Esophagus (tissue), 2 donors: ENCODE results near the gene SYMPK. TPM values are rescaled to one million over a fixed set of nuclear protein-coding genes. Genes with fewer than 3 reads are reported as not detected.
A peak's percentile ranks its signal among the peaks of the same experiment; 100 is the strongest.

Experiments used
- H3K27ac ChIP-seq, 2 donors: one replicate each; pipeline ENCODE4 v1.5.1; 2013; ENCODE audit warnings: low read depth in 2 of 2, mild to moderate bottlenecking in 2 of 2, inconsistent platforms in 1 of 2, low read length in 1 of 2, moderate library complexity in 1 of 2
- H3K27me3 ChIP-seq, 2 donors: one replicate each; pipeline ENCODE4 v1.6.1; 2013; ENCODE audit warnings: low read length in 2 of 2, control low read depth in 1 of 2, mild to moderate bottlenecking in 1 of 2; ENCODE audit not compliant: insufficient read depth in 2 of 2, control insufficient read depth in 1 of 2
- H3K36me3 ChIP-seq, 2 donors: one replicate each; pipeline ENCODE4 v1.6.1; 2013; ENCODE audit warnings: low read length in 1 of 2; ENCODE audit not compliant: control insufficient read depth in 2 of 2, insufficient read depth in 2 of 2
- H3K4me1 ChIP-seq, 2 donors: one replicate each; pipeline ENCODE4 v1.6.1; 2013; ENCODE audit warnings: low read length in 1 of 2; ENCODE audit not compliant: control insufficient read depth in 2 of 2, insufficient read depth in 2 of 2
- H3K4me3 ChIP-seq, 2 donors: one replicate each; pipeline ENCODE4 v1.5.1; 2013; ENCODE audit warnings: low read length in 2 of 2, mild to moderate bottlenecking in 2 of 2, low read depth in 1 of 2, moderate library complexity in 1 of 2
- H3K9me3 ChIP-seq, 2 donors: one replicate each; pipeline ENCODE4 v1.6.1; 2013; ENCODE audit warnings: mild to moderate bottlenecking in 2 of 2, low read depth in 1 of 2, low read length in 1 of 2, moderate library complexity in 1 of 2; ENCODE audit not compliant: control insufficient read depth in 2 of 2, insufficient read depth in 1 of 2
- WGBS, 2 donors: extraction: QIAGEN DNeasy Blood & Tissue Kit; methylation state at CpG; one replicate each; pipeline ENCODE4 v1.1.7; 2013; 5-methylcytosine and 5-hydroxymethylcytosine counted together
- polyA plus RNA-seq, 2 donors: library from polyadenylated mRNA; stranded (reverse); fragments of 200-250 nt; gene quantifications; one replicate each; pipeline ENCODE4 v1.2.3, GENCODE V29; 2013
- donor health status: healthy with polysubstance abuse.
- donor health status: Bipolar disorder and iron deficiency.

SYMPK gene
- polyA plus RNA-seq, 2 donors, result 31.3 to 76.3 TPM

GRCh38 chr19:45786533-45786894 is 76.4 kb downstream of the SYMPK start:
- peaks cover 11 to 16% of the 10 kb centered on the region in 2 donors for H3K4me1 ChIP-seq
- no peaks in the 10 kb centered on the region for H3K9me3 ChIP-seq
- WGBS, 2 donors, result 92 to 96% methylated on average over 21 of the region's 21 CpGs
- no peaks in the 10 kb centered on the region for H3K27me3 ChIP-seq
- H3K36me3 ChIP-seq, result peaks cover 8 to 32% of the 10 kb centered on the region in 2 donors
- H3K4me3 ChIP-seq, result no peak overlapping the region
- no peak overlapping the region for H3K27ac ChIP-seq

DNA sequence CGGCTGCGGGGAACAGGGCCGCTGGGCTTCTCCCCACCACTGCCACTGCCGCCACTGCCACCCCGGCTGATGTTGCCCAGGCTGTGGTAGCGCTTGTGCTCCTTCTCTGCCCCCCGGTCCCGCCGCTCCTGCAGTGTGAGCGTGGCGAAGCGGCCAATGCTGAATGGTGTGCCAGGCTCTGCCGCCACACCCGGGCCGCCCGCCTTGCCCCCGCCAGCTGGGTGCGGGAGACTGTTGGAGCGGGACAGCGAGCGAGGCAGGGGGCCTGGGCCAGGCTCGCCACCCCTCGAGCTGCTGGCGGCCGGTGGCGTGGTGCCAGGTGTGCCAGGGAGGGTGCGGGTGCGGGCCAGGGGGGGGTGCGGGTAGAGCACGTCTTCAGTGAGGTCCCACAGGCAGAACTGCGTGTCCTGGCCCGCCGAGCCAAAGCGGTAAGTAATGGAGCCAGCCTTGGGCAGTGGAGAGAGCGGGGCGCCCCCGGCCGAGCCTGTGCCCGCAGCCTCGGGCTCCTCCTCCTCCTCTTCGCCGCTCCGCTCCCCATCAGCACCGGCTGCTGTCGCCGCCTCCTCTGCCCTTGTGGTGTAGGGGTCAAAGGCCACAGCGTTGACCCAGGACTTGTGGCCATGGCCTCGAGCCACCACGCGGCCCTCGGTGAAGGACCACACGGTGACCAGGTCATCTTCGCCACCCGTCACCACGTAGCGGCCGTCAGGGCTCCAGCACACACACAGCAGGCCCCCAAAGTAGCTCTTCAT is 77.0 kb downstream of the SYMPK start:
- Histone ChIP-seq H3K4me3 (no peak overlapping the region), H3K27me3 (no peaks in the 10 kb centered on the region), H3K4me1 (peaks cover 10 to 14% of the 10 kb centered on the region in 2 donors), H3K9me3 (no peaks in the 10 kb centered on the region), H3K36me3 (peaks cover 8 to 31% of the 10 kb centered on the region in 2 donors), H3K27ac (peak overlapping the region in 1 of 2 donors; percentile 38)
- 91 to 92% methylated on average over 45 to 57 of the region's 57 CpGs for WGBS, 2 donors

GRCh38 chr19:45785097-45785496 is 77.8 kb downstream of the SYMPK start:
- Histone ChIP-seq H3K27me3 (no peaks in the 10 kb centered on the region), H3K4me1 (peaks cover 10 to 20% of the 10 kb centered on the region in 2 donors), H3K36me3 (peaks cover 6 to 27% of the 10 kb centered on the region in 2 donors), H3K4me3 (no peak overlapping the region), H3K9me3 (no peaks in the 10 kb centered on the region), H3K27ac (peak overlapping the region; percentile 49 to 56)
- WGBS, 2 donors, result 66 to 69% methylated on average over 5 of the region's 5 CpGs

- Histone ChIP-seq H3K9me3 (no peaks in the 10 kb centered on the region), H3K36me3 (peaks cover 3 to 24% of the 10 kb centered on the region in 2 donors), H3K4me3 (no peak overlapping the region), H3K4me1 (peaks cover 14 to 24% of the 10 kb centered on the region in 2 donors), H3K27me3 (no peaks in the 10 kb centered on the region), H3K27ac (peak overlapping the region; percentile 87 to 90)
- WGBS, 2 donors, result 82 to 88% methylated on average over 4 of the region's 4 CpGs
Measured at GRCh38 chr19:45784096-45784495, 78.9 kb downstream of the SYMPK start.

DNA sequence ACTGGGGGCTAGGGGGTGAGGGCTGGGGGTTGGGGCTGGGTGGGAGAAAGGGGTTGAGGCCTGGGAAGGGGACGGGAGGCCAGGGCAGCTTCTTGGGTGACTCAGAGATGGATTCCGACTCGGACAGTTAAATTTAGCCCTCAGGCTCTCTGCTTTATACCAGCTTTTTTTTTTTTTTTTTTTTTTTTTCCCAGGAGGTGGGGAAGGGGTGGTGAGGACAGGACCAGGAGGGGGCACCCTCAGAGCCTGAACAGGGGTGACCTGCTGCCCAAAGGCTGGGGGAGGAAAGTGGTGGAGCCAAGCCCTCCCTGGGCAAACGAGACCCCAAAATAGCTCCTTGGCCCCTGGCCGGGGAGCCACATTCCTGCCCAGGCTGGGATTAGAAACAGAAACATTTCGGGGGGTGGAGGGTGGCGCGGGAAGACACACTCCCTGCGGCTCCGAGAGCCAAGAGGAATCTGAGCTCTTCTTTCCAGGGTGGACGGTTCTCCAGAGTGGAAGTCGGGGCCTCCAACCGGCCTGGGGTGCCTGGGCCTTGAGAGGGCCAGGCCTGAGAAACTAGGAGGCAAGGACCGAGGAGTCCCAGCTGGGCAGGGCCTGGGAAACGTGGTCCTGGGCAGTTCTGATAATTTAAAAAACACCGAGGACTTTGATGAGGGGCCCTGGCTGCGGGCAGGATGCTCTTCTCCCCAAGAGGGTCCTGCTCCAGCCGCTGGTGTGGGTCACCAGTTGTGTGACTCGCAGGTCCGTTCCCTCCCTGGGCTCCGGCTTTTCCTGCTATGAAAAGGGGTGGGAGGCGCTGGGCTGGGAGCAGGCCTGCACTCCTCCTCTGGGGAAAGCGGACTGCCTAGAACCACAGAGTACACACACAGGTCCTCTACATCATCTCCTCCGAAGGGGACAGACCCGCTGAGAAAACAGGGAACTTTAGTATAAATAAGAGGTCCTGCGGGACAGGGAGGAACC is 79.8 kb downstream of the SYMPK start:
- 40 to 64% methylated on average over 24 to 26 of the region's 26 CpGs for WGBS, 2 donors
- Histone ChIP-seq H3K9me3 (no peaks in the 10 kb centered on the region), H3K4me1 (peaks cover 21 to 28% of the 10 kb centered on the region in 2 donors), H3K4me3 (no peak overlapping the region), H3K27ac (peak overlapping the region; percentile 87 to 90), H3K36me3 (peaks cover 3 to 22% of the 10 kb centered on the region in 2 donors), H3K27me3 (no peaks in the 10 kb centered on the region)

- WGBS, 2 donors, result 16 to 17% methylated on average over 17 to 18 of the region's 18 CpGs
- Histone ChIP-seq H3K4me3 (peak within 1 kb of the TSS; percentile 39 to 51), H3K9me3 (no peaks in the 10 kb centered on the region), H3K27me3 (no peaks in the 10 kb centered on the region), H3K27ac (peak within 1 kb of the TSS; percentile 87 to 90), H3K36me3 (peaks cover 3 to 26% of the 10 kb centered on the region in 2 donors), H3K4me1 (peaks cover 21 to 28% of the 10 kb centered on the region in 2 donors)
Measured at GRCh38 chr19:45782162-45782691, 80.7 kb downstream of the SYMPK start, which contains the start of gene DMPK. TSS of gene DMPK (minus strand) at chr19:45782490. CDS start at chr19:45782352, 138 bp downstream.

DNA sequence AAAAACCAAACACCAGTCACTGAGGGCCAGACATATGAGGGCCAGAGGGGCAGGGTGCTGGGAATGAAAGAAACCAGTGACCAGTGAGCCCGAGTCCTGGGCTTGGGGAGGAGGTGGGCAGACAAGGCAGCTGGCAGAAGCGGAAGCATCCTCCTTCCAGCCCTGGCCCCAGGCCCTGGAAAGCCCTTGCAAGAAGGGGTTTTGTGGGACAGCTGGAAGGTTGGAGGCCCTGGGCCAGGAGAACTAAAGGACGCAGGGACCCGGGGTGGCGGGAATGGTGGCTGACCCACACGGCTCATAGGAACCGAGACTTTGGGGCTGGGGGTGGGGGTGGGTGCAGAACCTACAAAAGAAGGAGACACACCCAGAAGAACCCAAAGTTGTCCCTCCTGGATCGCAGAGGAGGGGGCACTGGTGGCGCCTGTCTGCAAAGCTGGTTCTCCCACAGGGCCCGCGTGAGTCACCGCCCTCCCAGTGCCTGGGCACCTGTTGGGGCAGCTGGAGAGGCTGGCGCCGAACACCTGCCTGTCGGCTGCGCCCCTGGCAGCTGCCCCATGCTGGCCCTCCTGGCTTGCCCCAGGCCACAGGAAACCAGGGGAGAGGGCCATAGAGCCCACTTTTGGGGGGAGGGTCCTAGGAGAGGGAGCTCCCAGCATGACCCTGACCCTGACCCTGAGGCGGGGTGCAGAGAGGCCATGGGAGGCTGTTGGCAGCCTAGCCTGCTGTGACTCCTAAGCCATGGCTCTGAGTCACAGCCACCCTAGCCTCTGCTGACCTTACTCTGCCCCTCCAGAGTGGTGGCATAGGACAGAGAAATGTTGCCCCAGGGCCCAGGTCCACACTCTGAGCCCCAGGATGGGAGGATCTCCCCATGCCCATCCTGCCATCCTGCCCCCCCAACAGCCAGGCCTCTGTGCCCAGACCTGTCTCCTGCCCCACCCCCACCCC is 81.5 kb downstream of the SYMPK start:
- WGBS, 2 donors, result 28 to 36% methylated on average over 17 of the region's 17 CpGs
- peaks cover 21 to 26% of the 10 kb centered on the region in 2 donors for H3K4me1 ChIP-seq
- H3K27me3 ChIP-seq, result no peaks in the 10 kb centered on the region
- H3K27ac ChIP-seq, result peak overlapping the region; percentile 87 to 90
- peaks cover 0 to 26% of the 10 kb centered on the region in 2 donors for H3K36me3 ChIP-seq
- no peaks in the 10 kb centered on the region for H3K9me3 ChIP-seq
- H3K4me3 ChIP-seq, result peak overlapping the region; percentile 39 to 51

GRCh38 chr19:45780448-45781213 is 82.3 kb downstream of the SYMPK start:
- H3K4me3 ChIP-seq, result peak overlapping the region; percentile 39 to 51
- peaks cover 0 to 20% of the 10 kb centered on the region in 2 donors for H3K36me3 ChIP-seq
- H3K27ac ChIP-seq, result peak overlapping the region; percentile 87 to 90
- H3K27me3 ChIP-seq, result no peaks in the 10 kb centered on the region
- no peaks in the 10 kb centered on the region for H3K9me3 ChIP-seq
- 39 to 43% methylated on average over 13 of the region's 13 CpGs for WGBS, 2 donors
- H3K4me1 ChIP-seq, result peaks cover 21 to 24% of the 10 kb centered on the region in 2 donors
